HL-60 (cell line): Measurements from ENCODE around the gene INPP4B.

ENCODE experiments used
- DNase-seq, 2 experiments: peaks; one replicate each; pipeline ENCODE4 v3.0.0-alpha.2; 2010 to 2020; ENCODE audit warnings: low read depth in 1 of 2, low spot score in 1 of 2
- H3K27ac ChIP-seq: fragments of 250-450 bp; sonication (Bioruptor Pico); replicated peaks from 2 replicates; pipeline ENCODE4 v1.5.1; 2020; ENCODE audit warnings: mild to moderate bottlenecking, moderate library complexity
- H3K27me3 ChIP-seq: fragments of 250-450 bp; sonication (Bioruptor Pico); 2 replicates; pipeline ENCODE4 v1.5.1; 2021; ENCODE audit warnings: mild to moderate bottlenecking, moderate library complexity; ENCODE audit not compliant: insufficient read depth, poor library complexity, severe bottlenecking
- H3K4me3 ChIP-seq: replicated peaks from 2 replicates; pipeline ENCODE4 v1.5.1; 2011; ENCODE audit warnings: mild to moderate bottlenecking, control low read depth, low read length; ENCODE audit not compliant: insufficient read depth
- CTCF ChIP-seq: IDR thresholded peaks from one replicate; pipeline ENCODE4 v1.5.1; 2011; ENCODE audit warnings: low read length, control low read depth, inconsistent platforms; ENCODE audit not compliant: insufficient read depth
- GABPA ChIP-seq: IDR thresholded peaks from 2 replicates; pipeline ENCODE4 v1.6.1; 2012; ENCODE audit warnings: low read depth
- POLR2AphosphoS5 ChIP-seq: IDR thresholded peaks from 2 replicates; pipeline ENCODE4 v1.6.1; 2012; ENCODE audit warnings: low read depth
- REST ChIP-seq: IDR thresholded peaks from 2 replicates; pipeline ENCODE4 v1.6.1; 2012; ENCODE audit warnings: low read depth; ENCODE audit not compliant: insufficient replicate concordance
- SPI1 ChIP-seq: IDR thresholded peaks from 2 replicates; pipeline ENCODE4 v1.6.1; 2012; ENCODE audit warnings: low read depth, mild to moderate bottlenecking, borderline replicate concordance

Gene INPP4B

GRCh38 chr4:142150483-142150882 lies 695.6 kb downstream of the INPP4B start:
- no peak for TF ChIP-seq GABPA
- no peak for TF ChIP-seq CTCF
- TF ChIP-seq SPI1: no peak
- TF ChIP-seq POLR2AphosphoS5: no peak
- no peak for TF ChIP-seq REST
- Histone ChIP-seq H3K27ac (no peak overlapping the region), H3K27me3 (no peaks in the 10 kb centered on the region), H3K4me3 (no peak overlapping the region)
- DNase-seq: no peak

- no peak for TF ChIP-seq REST
- TF ChIP-seq GABPA: no peak
- no peak for TF ChIP-seq CTCF
- no peak for TF ChIP-seq POLR2AphosphoS5
- no peak for TF ChIP-seq SPI1
- Histone ChIP-seq H3K27ac (no peak overlapping the region), H3K4me3 (no peak overlapping the region), H3K27me3 (no peaks in the 10 kb centered on the region)
- DNase-seq: no peak
Observed at GRCh38 chr4:142144813-142145212, 701.3 kb downstream of the INPP4B start.

GRCh38 chr4:142142366-142143054 lies 703.6 kb downstream of the INPP4B start:
- DNase-seq: no peak
- TF ChIP-seq REST (no peak), GABPA (no peak), SPI1 (peak; percentile 41; the same call in 1 of the 2 replicates), CTCF (no peak), POLR2AphosphoS5 (no peak)
- Histone ChIP-seq H3K4me3 (no peak overlapping the region), H3K27me3 (no peaks in the 10 kb centered on the region), H3K27ac (no peak overlapping the region)
